PFSK-1 (cell line): ENCODE measurements around the gene PTPRN2.

Source experiments
- FOXP2 ChIP-seq: optimal IDR thresholded peaks from 2 replicates; pipeline ENCODE3; 2011; ENCODE audit warnings: borderline replicate concordance, control low read depth, inconsistent platforms; ENCODE audit not compliant: insufficient read depth; ENCODE audit errors: extremely low read length, extremely low read depth
- POLR2AphosphoS5 ChIP-seq: IDR thresholded peaks from 2 replicates; pipeline ENCODE4 v1.6.1; 2012; ENCODE audit warnings: low read depth, mild to moderate bottlenecking, control low read depth, low read length, moderate library complexity
- TAF1 ChIP-seq: IDR thresholded peaks from 2 replicates; pipeline ENCODE4 v1.6.1; 2012; ENCODE audit warnings: low read length, control low read depth, borderline replicate concordance; ENCODE audit not compliant: insufficient read depth
- TF ChIP-seq, protein P1 (sequence below), 2 experiments: IDR thresholded peaks; 2 replicates each; pipeline versions ENCODE4 v1.6.1 to v1.8.0; 2011 to 2012; ENCODE audit warnings: low read depth in 2 of 2, low read length in 2 of 2, control low read depth in 1 of 2, inconsistent platforms in 1 of 2, mild to moderate bottlenecking in 1 of 2, moderate library complexity in 1 of 2; ENCODE audit not compliant: insufficient read depth in 1 of 2

DNA sequence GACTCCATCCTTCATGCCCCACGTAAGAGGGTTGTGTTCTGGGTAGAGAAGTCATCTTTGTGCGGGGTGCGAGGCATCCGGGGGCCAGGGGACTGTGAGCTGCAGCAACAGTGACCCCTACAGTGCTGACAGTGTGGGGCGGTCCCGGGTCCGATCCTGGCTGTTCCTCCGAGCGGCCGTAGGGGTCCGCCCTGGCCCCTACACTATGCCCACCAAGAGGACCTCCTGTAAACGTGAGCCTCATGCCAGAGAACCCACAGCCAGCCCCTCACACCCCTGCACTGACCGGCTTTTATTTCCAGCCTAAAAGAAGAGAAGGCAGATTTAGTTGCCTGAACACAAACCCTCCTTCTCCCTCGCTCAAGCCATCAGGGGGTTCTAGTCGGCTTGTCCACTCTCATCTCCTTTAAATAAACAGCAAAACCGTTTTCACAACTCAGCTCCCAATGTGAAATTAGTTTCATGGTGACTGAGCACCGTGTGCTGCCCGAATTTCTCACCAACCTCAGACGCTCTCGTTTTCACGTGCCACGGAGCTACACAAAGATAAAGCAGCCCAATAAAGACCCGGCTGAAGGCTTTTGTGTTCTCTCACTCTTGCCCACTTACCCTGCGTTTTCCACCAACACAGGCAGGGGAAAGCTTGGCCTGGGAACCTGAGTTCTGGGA, 588.6 kb downstream of the PTPRN2 start:
- TF ChIP-seq POLR2AphosphoS5 (no peak), TAF1 (no peak), FOXP2 (no peak)
- TF ChIP-seq, protein P1, sequence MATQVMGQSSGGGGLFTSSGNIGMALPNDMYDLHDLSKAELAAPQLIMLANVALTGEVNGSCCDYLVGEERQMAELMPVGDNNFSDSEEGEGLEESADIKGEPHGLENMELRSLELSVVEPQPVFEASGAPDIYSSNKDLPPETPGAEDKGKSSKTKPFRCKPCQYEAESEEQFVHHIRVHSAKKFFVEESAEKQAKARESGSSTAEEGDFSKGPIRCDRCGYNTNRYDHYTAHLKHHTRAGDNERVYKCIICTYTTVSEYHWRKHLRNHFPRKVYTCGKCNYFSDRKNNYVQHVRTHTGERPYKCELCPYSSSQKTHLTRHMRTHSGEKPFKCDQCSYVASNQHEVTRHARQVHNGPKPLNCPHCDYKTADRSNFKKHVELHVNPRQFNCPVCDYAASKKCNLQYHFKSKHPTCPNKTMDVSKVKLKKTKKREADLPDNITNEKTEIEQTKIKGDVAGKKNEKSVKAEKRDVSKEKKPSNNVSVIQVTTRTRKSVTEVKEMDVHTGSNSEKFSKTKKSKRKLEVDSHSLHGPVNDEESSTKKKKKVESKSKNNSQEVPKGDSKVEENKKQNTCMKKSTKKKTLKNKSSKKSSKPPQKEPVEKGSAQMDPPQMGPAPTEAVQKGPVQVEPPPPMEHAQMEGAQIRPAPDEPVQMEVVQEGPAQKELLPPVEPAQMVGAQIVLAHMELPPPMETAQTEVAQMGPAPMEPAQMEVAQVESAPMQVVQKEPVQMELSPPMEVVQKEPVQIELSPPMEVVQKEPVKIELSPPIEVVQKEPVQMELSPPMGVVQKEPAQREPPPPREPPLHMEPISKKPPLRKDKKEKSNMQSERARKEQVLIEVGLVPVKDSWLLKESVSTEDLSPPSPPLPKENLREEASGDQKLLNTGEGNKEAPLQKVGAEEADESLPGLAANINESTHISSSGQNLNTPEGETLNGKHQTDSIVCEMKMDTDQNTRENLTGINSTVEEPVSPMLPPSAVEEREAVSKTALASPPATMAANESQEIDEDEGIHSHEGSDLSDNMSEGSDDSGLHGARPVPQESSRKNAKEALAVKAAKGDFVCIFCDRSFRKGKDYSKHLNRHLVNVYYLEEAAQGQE (IDR thresholded peaks at IDR 0.05; ENCODE audit: insufficient read depth in 1 of 2, low read depth in 2 of 2, low read length in 2 of 2) = no peak
